ENCODE results near the gene CMTR2.
A peak's percentile ranks its signal among the peaks of the same experiment; 100 is the strongest.
"Not testable (repeated sequence)": the region's sequence is repeated elsewhere in the genome, so short reads cannot be mapped to it uniquely, and the experiment has no call there.

Gene CMTR2

DNA sequence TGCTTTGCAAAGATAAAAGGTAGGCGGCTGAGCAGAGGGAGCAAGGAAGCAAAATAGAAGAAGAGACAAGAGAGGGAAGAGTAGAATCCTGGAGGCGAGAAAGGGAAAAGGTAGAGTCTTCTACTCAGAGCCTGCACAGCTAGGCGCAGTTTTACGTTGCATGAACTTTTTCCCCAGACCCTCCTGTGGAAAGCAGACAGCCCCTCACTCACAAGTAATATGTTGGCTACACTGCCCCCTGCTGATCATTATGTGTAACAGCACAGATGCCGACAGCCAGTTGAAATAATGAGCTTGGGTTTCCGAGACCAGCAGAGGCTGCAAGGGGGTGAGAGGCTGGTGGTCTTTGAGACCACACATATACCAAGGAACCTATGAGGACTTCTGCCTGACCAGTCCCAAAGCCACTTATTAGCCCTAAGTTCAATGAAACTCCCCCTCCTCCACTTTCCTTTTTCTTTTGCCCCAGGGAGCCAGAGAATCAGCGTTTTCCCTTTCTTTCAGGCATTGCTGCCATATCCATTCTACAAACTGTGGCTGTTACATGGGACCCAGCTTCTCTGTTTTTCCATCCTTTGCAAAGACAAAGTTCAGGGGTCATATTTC lies 22.5 kb upstream of the CMTR2 start:
- DNase-seq (ENCODE audit: insufficient read length, low spot score) (no peak), FAIRE-seq (peak; percentile 85)
- no peak for TF ChIP-seq POLR2A (IDR thresholded peaks at IDR 0.05; ENCODE audit: low read depth, low read length)
- no peak for TF ChIP-seq POU2F2 (IDR thresholded peaks at IDR 0.05; ENCODE audit: low read depth, low read length)
- no peak for TF ChIP-seq TAF1 (IDR thresholded peaks at IDR 0.05; ENCODE audit: low read depth, low read length)
- TF ChIP-seq POLR2AphosphoS5 (IDR thresholded peaks at IDR 0.05; ENCODE audit: low read depth, low read length): no peak
- TF ChIP-seq PAX5 (IDR thresholded peaks at IDR 0.05; ENCODE audit: insufficient read depth, low read length, severe bottlenecking): no peak
- TF ChIP-seq SPI1 (IDR thresholded peaks at IDR 0.05; ENCODE audit: low read depth, low read length): no peak

DNA sequence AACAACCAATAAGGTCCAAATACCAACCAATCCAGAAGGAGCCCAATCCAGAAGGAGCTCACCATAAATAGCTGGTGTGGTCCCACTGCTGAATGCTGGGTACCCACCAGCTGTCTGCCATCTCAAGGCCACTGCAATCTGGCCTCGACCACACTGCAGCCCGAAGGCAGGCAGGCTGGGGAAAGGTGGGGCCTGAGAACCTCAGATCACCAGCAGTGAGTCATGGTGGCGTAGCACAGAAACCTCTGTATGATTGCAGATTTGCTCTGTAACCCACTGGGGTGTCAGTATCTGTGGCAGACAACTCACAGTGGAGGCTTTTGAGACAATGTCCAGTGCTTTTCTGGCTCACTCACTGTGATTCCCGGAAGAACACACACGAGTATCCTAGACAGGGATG lies 14.7 kb upstream of the CMTR2 start:
- DNase-seq (ENCODE audit: insufficient read length, low spot score): no peak
- no peak for FAIRE-seq
- TF ChIP-seq POU2F2 (IDR thresholded peaks at IDR 0.05; ENCODE audit: low read depth, low read length) (no peak), PAX5 (IDR thresholded peaks at IDR 0.05; ENCODE audit: insufficient read depth, low read length, severe bottlenecking) (no peak), TAF1 (IDR thresholded peaks at IDR 0.05; ENCODE audit: low read depth, low read length) (no peak)

DNA sequence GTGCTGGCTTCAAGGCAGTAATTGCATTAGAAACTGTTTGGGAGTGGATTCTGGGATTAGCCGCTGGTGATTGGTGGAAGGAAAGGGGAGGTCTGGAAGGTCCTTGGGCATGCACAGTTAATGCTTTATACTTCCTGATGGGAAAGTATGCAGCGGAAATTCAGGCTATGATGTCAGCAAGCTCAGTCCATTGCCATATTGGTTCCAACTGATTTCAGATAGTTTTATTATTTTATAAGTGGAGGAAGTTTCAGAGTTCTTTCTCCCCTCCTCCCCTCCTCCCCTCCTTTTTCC lies 8.1 kb upstream of the CMTR2 start:
- no peak for DNase-seq (ENCODE audit: insufficient read length, low spot score)
- no peak for FAIRE-seq
- TF ChIP-seq PAX5 (IDR thresholded peaks at IDR 0.05; ENCODE audit: insufficient read depth, low read length, severe bottlenecking): no peak
- TF ChIP-seq TAF1 (IDR thresholded peaks at IDR 0.05; ENCODE audit: low read depth, low read length): no peak
- no peak for TF ChIP-seq POU2F2 (IDR thresholded peaks at IDR 0.05; ENCODE audit: low read depth, low read length)
- no peak for TF ChIP-seq POLR2A (IDR thresholded peaks at IDR 0.05; ENCODE audit: low read depth, low read length)
- no peak for TF ChIP-seq SPI1 (IDR thresholded peaks at IDR 0.05; ENCODE audit: low read depth, low read length)
- TF ChIP-seq POLR2AphosphoS5 (IDR thresholded peaks at IDR 0.05; ENCODE audit: low read depth, low read length): no peak

DNA sequence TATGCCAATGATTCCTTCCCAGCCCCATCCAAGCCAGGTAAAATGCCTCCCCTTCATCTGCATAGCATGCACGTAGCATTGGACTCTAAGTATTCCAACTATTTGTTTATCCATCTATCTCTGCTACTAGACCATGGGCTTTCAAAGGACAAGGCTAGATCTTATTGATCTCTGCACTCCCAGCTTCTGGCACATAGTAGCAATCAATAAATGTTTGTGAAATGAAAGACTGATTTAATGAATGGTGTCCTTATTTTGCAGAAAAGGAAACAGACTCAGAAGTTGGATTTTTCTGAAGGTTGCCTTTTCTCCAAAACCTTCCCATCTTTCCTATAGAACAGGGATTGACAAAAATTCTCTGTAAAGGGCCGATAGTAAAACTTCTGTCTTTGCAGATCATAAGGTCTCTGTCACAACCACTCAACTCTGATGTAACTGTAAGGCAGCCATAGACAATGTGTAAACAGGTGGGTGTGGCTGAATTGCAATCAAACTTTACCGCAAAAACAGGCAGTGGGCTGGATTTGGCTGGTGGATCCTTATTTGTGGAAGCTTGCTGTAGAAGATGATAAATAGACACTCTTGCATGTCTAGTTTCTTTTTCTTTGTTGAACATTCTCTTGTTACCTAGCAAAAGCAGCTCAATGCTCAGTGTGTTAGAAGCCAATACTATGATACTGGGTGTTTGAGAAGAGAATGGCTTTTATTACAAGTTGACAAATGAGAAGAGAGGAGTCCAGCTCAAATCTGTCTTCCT lies 7.6 kb upstream of the CMTR2 start:
- no peak for FAIRE-seq

DNA sequence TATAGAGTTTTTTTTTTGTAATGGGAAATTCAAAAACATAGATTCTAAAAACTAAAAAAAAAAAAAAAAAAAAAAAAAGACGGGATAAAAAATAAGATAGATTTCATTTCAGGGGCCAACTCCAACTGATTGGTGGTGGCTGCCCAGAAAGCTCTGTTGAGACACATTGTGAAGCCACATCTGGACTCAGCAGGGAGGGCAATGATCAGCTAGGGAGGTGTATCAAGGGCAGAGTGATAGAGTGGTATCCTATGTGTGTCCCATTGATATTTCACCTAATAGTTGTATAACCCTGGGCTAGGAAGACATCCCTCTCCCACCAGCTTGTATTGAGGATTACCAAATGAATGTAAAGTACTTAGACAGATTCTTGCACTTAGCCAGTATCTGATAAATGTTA lies 6.7 kb upstream of the CMTR2 start:
- no peak for DNase-seq (ENCODE audit: insufficient read length, low spot score)
- no peak for FAIRE-seq
- no peak for TF ChIP-seq TAF1 (IDR thresholded peaks at IDR 0.05; ENCODE audit: low read depth, low read length)

More for the DNA sequence above, 7.6 kb upstream of the CMTR2 start:
- TF ChIP-seq TAF1 (IDR thresholded peaks at IDR 0.05; ENCODE audit: low read depth, low read length): no peak
- no peak for TF ChIP-seq PAX5 (IDR thresholded peaks at IDR 0.05; ENCODE audit: insufficient read depth, low read length, severe bottlenecking)
- no peak for TF ChIP-seq POU2F2 (IDR thresholded peaks at IDR 0.05; ENCODE audit: low read depth, low read length)
- TF ChIP-seq POLR2AphosphoS5 (IDR thresholded peaks at IDR 0.05; ENCODE audit: low read depth, low read length): no peak
- no peak for TF ChIP-seq POLR2A (IDR thresholded peaks at IDR 0.05; ENCODE audit: low read depth, low read length)
- TF ChIP-seq SPI1 (IDR thresholded peaks at IDR 0.05; ENCODE audit: low read depth, low read length): no peak
- DNase-seq (ENCODE audit: insufficient read length, low spot score): no peak

DNA sequence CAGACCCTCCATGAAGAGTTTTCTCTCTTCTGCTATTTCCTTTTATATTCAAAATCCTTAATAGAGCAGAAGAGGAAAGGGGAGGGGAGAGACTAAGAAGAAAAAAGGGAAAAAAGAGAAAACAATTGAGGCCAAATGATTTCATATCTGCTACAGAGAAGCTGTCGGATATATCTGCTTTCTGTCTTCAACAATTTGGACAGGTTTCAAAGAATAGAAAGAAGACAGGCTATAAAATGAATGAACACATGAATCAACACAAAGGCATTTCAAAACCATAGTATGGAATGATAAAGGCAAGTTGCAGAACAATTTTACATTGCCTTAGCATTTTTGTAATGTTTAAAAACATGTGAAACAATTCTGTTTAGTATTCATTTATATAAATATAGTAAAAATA lies 4.7 kb upstream of the CMTR2 start:
- FAIRE-seq: no peak
- no peak for TF ChIP-seq TAF1 (IDR thresholded peaks at IDR 0.05; ENCODE audit: low read depth, low read length)
- no peak for TF ChIP-seq POLR2AphosphoS5 (IDR thresholded peaks at IDR 0.05; ENCODE audit: low read depth, low read length)
- no peak for TF ChIP-seq SPI1 (IDR thresholded peaks at IDR 0.05; ENCODE audit: low read depth, low read length)
- no peak for TF ChIP-seq POU2F2 (IDR thresholded peaks at IDR 0.05; ENCODE audit: low read depth, low read length)
- no peak for TF ChIP-seq POLR2A (IDR thresholded peaks at IDR 0.05; ENCODE audit: low read depth, low read length)
- TF ChIP-seq PAX5 (IDR thresholded peaks at IDR 0.05; ENCODE audit: insufficient read depth, low read length, severe bottlenecking): no peak
- DNase-seq (ENCODE audit: insufficient read length, low spot score): no peak

DNA sequence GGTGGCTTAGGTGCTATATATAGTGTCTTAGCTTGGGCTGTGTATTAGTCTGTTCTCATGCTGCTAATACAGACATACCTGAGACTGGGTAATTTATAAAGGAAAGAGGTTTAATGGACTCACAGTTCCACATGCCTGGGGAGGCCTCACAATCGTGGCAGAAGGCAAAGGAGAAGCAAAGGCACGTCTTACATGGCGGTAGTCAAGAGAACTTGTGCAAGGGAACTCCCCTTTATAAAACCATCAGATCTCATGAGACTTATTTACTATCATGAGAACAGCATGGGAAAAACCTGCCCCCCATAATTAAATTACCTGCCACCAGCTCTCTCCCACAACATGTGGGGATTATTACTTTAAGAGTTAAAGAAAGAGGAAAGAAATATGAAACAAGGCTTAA lies 2.9 kb upstream of the CMTR2 start:
- FAIRE-seq; DNase-seq (ENCODE audit: insufficient read length, low spot score): not testable (repeated sequence)

DNA sequence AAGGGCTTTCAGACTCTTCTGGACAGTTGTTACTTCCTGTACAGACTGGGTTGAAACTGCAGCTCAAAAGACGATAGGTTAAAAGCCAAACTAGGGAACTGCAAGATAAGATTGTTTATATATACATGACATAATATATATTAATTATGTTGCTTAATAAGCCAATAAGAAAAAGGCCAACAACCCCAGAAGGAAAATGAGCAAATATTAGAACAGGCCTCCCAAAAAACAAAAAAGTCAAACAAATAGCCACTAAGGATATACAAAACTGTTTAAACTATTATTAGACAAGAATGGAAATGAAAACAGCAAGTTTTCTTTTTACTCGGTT lies 495 bp upstream of the CMTR2 start:
- DNase-seq (ENCODE audit: insufficient read length, low spot score): no peak
- no peak for FAIRE-seq
- TF ChIP-seq POLR2AphosphoS5 (IDR thresholded peaks at IDR 0.05; ENCODE audit: low read depth, low read length) (no peak), PAX5 (IDR thresholded peaks at IDR 0.05; ENCODE audit: insufficient read depth, low read length, severe bottlenecking) (peak; percentile 27)

DNA sequence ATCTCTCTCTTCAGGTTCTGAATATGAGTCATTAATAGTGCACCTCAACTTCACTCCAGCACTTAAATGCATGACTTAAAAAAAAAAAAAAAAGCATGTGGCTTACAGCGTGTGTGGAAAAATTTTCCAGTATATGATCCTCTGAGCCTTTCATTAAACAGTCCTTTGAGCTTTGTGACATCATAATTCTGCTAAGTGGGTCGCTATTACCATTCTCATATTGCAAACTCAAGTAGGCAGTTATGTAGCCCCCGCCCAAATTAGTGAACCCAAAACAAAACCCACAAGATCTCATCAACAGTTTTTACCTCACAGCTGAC lies 672 bp downstream of the CMTR2 start:
- no peak for FAIRE-seq
- DNase-seq (ENCODE audit: insufficient read length, low spot score): no peak

DNA sequence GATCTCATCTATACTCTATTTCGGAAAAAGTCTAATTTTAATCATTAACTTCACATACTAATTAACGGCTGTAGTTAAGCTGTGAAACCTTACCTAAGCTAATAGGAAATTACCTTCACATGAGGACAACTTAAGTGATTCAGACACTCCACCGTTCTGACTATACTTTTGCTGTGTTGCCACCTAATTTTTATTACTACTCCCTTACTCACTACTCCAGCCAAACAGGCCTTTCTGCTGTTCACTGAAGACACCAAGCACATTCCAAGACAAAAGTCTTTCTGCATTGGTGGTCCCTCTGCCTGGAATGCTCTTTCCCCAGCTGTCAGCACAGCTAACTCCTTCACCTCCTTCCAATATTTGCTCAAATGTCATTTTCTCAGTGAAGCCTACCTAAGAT lies 1.3 kb downstream of the CMTR2 start:
- TF ChIP-seq POLR2AphosphoS5 (IDR thresholded peaks at IDR 0.05; ENCODE audit: low read depth, low read length) (no peak), PAX5 (IDR thresholded peaks at IDR 0.05; ENCODE audit: insufficient read depth, low read length, severe bottlenecking) (no peak), POU2F2 (IDR thresholded peaks at IDR 0.05; ENCODE audit: low read depth, low read length) (no peak), SPI1 (IDR thresholded peaks at IDR 0.05; ENCODE audit: low read depth, low read length) (no peak), TAF1 (IDR thresholded peaks at IDR 0.05; ENCODE audit: low read depth, low read length) (no peak), POLR2A (IDR thresholded peaks at IDR 0.05; ENCODE audit: low read depth, low read length) (no peak)
- FAIRE-seq (peak; percentile 5), DNase-seq (ENCODE audit: insufficient read length, low spot score) (no peak)

More for the DNA sequence above, 672 bp downstream of the CMTR2 start:
- TF ChIP-seq SPI1 (IDR thresholded peaks at IDR 0.05; ENCODE audit: low read depth, low read length) (no peak), POU2F2 (IDR thresholded peaks at IDR 0.05; ENCODE audit: low read depth, low read length) (no peak), POLR2A (IDR thresholded peaks at IDR 0.05; ENCODE audit: low read depth, low read length) (no peak), PAX5 (IDR thresholded peaks at IDR 0.05; ENCODE audit: insufficient read depth, low read length, severe bottlenecking) (no peak), POLR2AphosphoS5 (IDR thresholded peaks at IDR 0.05; ENCODE audit: low read depth, low read length) (no peak), TAF1 (IDR thresholded peaks at IDR 0.05; ENCODE audit: low read depth, low read length) (no peak)

DNA sequence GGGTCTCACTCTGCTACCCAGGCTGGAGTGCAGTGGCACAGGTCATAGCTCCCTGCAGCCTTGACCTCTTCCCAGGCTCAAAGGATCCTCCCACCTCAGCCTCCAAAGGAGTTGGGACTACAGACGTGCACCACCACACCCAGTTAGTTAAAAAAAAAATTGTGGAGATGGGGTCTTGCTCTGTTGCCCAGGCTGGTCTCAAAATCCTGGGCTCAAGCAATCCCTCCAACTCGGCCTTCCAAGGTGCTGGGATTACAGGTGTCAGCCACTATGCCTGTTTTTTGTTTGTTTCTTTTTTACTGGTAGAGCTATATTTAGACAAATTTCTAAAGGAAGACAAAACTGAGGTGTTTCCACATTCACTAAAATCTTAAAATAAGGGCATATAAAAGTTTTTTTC lies 1.7 kb downstream of the CMTR2 start:
- FAIRE-seq (no peak), DNase-seq (ENCODE audit: insufficient read length, low spot score) (no peak)
- TF ChIP-seq POU2F2 (IDR thresholded peaks at IDR 0.05; ENCODE audit: low read depth, low read length): no peak
- TF ChIP-seq POLR2A (IDR thresholded peaks at IDR 0.05; ENCODE audit: low read depth, low read length): no peak
- no peak for TF ChIP-seq PAX5 (IDR thresholded peaks at IDR 0.05; ENCODE audit: insufficient read depth, low read length, severe bottlenecking)
- no peak for TF ChIP-seq POLR2AphosphoS5 (IDR thresholded peaks at IDR 0.05; ENCODE audit: low read depth, low read length)
- TF ChIP-seq SPI1 (IDR thresholded peaks at IDR 0.05; ENCODE audit: low read depth, low read length): no peak
- TF ChIP-seq TAF1 (IDR thresholded peaks at IDR 0.05; ENCODE audit: low read depth, low read length): no peak
